MM.1S (cell line): ENCODE data around the gene IQSEC1.

Experiments
- CTCF ChIP-seq: fragments of 300-600 bp; sonication (generic); IDR thresholded peaks from 2 replicates; pipeline ENCODE4 v1.5.1; 2016; ENCODE audit warnings: antibody characterized with exemption, low read length, mixed read lengths
- EZH2 ChIP-seq: fragments of 300-600 bp; sonication (generic); optimal IDR thresholded peaks from 2 replicates; pipeline ENCODE3; 2017; ENCODE audit warnings: low read depth, mild to moderate bottlenecking, antibody characterized with exemption, low read length, mixed read lengths

- TF ChIP-seq CTCF (no peak), EZH2 (no peak)
Observed at GRCh38 chr3:12856626-12857025, 216.6 kb downstream of the IQSEC1 start.
